GM18951 (cell line): ENCODE measurements around the gene CKMT2.

Experiments used
- POLR2A ChIP-seq: IDR thresholded peaks from 4 replicates; pipeline ENCODE4 v1.6.1; 2011; ENCODE audit warnings: mild to moderate bottlenecking; ENCODE audit not compliant: insufficient read length, insufficient read depth; ENCODE audit errors: extremely low read depth
- in situ Hi-C: fragments of 300-500 bp; cut with MboI; formaldehyde crosslinking; loops from one replicate; pipeline ENCODE4 v1.12.0; 2022; ENCODE audit warnings: low sequenced_read_pairs, mixed read lengths, inconsistent platforms; ENCODE audit not compliant: unreplicated experiment

Gene CKMT2

GRCh38 chr5:81230416-81230815, 2.7 kb upstream of the CKMT2 start:
- no peak for TF ChIP-seq POLR2A
- in situ Hi-C loops: no loop called here

- in situ Hi-C loops: no loop called here
Measured at GRCh38 chr5:81232464-81233079, 550 bp upstream of the CKMT2 start.

GRCh38 chr5:81234299-81234698, 1.2 kb downstream of the CKMT2 start:
- no peak for TF ChIP-seq POLR2A
- in situ Hi-C loops: no loop called here

More at GRCh38 chr5:81232464-81233079, 550 bp upstream of the CKMT2 start:
- no peak for TF ChIP-seq POLR2A

GRCh38 chr5:81234801-81235200, 1.7 kb downstream of the CKMT2 start:
- in situ Hi-C loops: no loop called here
- TF ChIP-seq POLR2A: no peak

GRCh38 chr5:81235287-81236072, 2.4 kb downstream of the CKMT2 start:
- TF ChIP-seq POLR2A: no peak
- in situ Hi-C loops: no loop called here

- TF ChIP-seq POLR2A: no peak
- in situ Hi-C loops: no loop called here
Measured at GRCh38 chr5:81238460-81238859, 5.3 kb downstream of the CKMT2 start.

- no peak for TF ChIP-seq POLR2A
- in situ Hi-C loops: no loop called here
Measured at GRCh38 chr5:81239613-81240012, 6.5 kb downstream of the CKMT2 start.

GRCh38 chr5:81241001-81241400, 7.9 kb downstream of the CKMT2 start:
- TF ChIP-seq POLR2A: no peak
- in situ Hi-C loops: no loop called here

- in situ Hi-C loops: no loop called here
- TF ChIP-seq POLR2A: no peak
Measured at GRCh38 chr5:81241961-81242648, 9.0 kb downstream of the CKMT2 start.

- in situ Hi-C loops: no loop called here
- no peak for TF ChIP-seq POLR2A
Measured at GRCh38 chr5:81242906-81243436, 9.8 kb downstream of the CKMT2 start.

- TF ChIP-seq POLR2A: no peak
- in situ Hi-C loops: no loop called here
Measured at GRCh38 chr5:81244451-81244850, 11.3 kb downstream of the CKMT2 start.

- in situ Hi-C loops: no loop called here
- no peak for TF ChIP-seq POLR2A
Measured at GRCh38 chr5:81245871-81246235, 12.7 kb downstream of the CKMT2 start.

GRCh38 chr5:81246697-81247096, 13.6 kb downstream of the CKMT2 start:
- in situ Hi-C loops: no loop called here
- no peak for TF ChIP-seq POLR2A
